Transverse colon (tissue), 4 donors: ENCODE results near the gene KRT33A. TPM values are rescaled to one million over a fixed set of nuclear protein-coding genes. Genes with fewer than 3 reads are reported as not detected.

ENCODE experiments used
- DNase-seq: peaks from one replicate; pipeline ENCODE4 v3.0.0-alpha.2; 2019
- H3K27ac ChIP-seq, 4 donors: fragments of 200-600 bp; sonication (generic); 2 replicates each; pipeline ENCODE4 v1.5.1; 2016 to 2018; ENCODE audit warnings: inconsistent platforms in 4 of 4
- H3K27me3 ChIP-seq: fragments of 200-600 bp; sonication (generic); 2 replicates; pipeline ENCODE4 v1.5.1; 2017; ENCODE audit warnings: inconsistent platforms
- H3K36me3 ChIP-seq, 4 donors: fragments of 200-600 bp; sonication (generic); 2 replicates each; pipeline ENCODE4 v1.5.1; 2017 to 2019; ENCODE audit warnings: inconsistent platforms in 4 of 4
- H3K4me1 ChIP-seq, 4 donors: fragments of 200-600 bp; sonication (generic); 2 replicates each; pipeline ENCODE4 v1.5.1; 2017 to 2020; ENCODE audit warnings: inconsistent platforms in 4 of 4
- H3K4me3 ChIP-seq, 4 donors: fragments of 200-600 bp; sonication (generic); 1 replicate in 1 of 4; 2 replicates in 3 of 4; pipeline versions ENCODE4 v1.5.1 to v1.6.1; 2017 to 2019; ENCODE audit warnings: inconsistent platforms in 4 of 4
- H3K9me3 ChIP-seq, 2 donors: fragments of 200-600 bp; sonication (generic); 2 replicates each; pipeline ENCODE4 v1.5.1; 2017 to 2019; ENCODE audit warnings: inconsistent platforms in 2 of 2
- CTCF ChIP-seq, 5 experiments: fragments of 200-600 bp in 3 of 5; fragments of 450-650 bp in 2 of 5; sonication (generic) in 3 of 5; IDR thresholded peaks; 1 replicate in 2 of 5; 2 replicates in 3 of 5; pipeline ENCODE4 v1.5.1; 2016 to 2017; ENCODE audit warnings: antibody characterized with exemption in 5 of 5, inconsistent platforms in 3 of 5, mild to moderate bottlenecking in 2 of 5, moderate library complexity in 1 of 5
- EP300 ChIP-seq: sonication (generic); formaldehyde crosslinking; IDR thresholded peaks from one replicate; pipeline ENCODE4 v1.6.1; 2017; ENCODE audit warnings: antibody characterized with exemption, low read depth
- POLR2A ChIP-seq: fragments of 450-650 bp; IDR thresholded peaks from one replicate; pipeline ENCODE4 v1.6.1; 2016; ENCODE audit warnings: antibody characterized with exemption, mild to moderate bottlenecking, moderate library complexity
- POLR2AphosphoS5 ChIP-seq, 3 donors: sonication (generic); formaldehyde crosslinking; IDR thresholded peaks; one replicate each; pipeline ENCODE4 v1.6.1; 2016; ENCODE audit warnings: antibody characterized with exemption in 3 of 3
- whole genome bisulfite sequencing, 2 donors: methylation state at CpG; one replicate each; pipeline ENCODE4 v1.1.5; 2018; ENCODE audit warnings: low coverage in 1 of 2; 5-methylcytosine and 5-hydroxymethylcytosine counted together
- in situ Hi-C, 4 donors: fragments of 200-750 bp; cut with MboI; loops; one replicate each; pipeline versions ENCODE4 v1.15.0 to v1.15.1; 2017; ENCODE audit warnings: low sequenced_read_pairs in 3 of 4, low pct_ligation_motif_present in 1 of 4, low pct_unique_long_range_greater_than_20kb in 1 of 4
- intact Hi-C: fragments of 100-400 bp; cut with DNase I; formaldehyde crosslinking; loops from one replicate; pipeline ENCODE4 v1.15.1; 2023; ENCODE audit warnings: low total_unique reads
- total RNA-seq, 4 donors: library from RNA; depleted of rRNA; stranded (reverse); fragments of >200 nt; gene quantifications; one replicate each; pipeline ENCODE4 v1.1.0, GENCODE V29; 2016

The KRT33A gene
- total RNA-seq, 4 donors from 2014 or later: not detected

- 95 to 100% methylated on average over 1 to 3 of the region's 3 CpGs for WGBS, 2 donors
- intact Hi-C loops: no loop called here
- no peak for DNase-seq
- in situ Hi-C loops: loop anchor here in 1 of 4 donors (25.0 kb wide), 1 partner anchor 522 kb away; the partner anchor contains the start of gene KRT10
- Histone ChIP-seq H3K9me3 (no peaks in the 10 kb centered on the region), H3K4me1 (no peaks in the 10 kb centered on the region), H3K4me3 (no peak overlapping the region), H3K27ac (no peak overlapping the region), H3K27me3 (no peaks in the 10 kb centered on the region), H3K36me3 (no peaks in the 10 kb centered on the region)
- TF ChIP-seq CTCF (IDR thresholded peaks at IDR 0.05): no peak
- TF ChIP-seq POLR2A: no peak
- TF ChIP-seq EP300: no peak
- TF ChIP-seq POLR2AphosphoS5 (IDR thresholded peaks at IDR 0.05): no peak
Observed at GRCh38 chr17:41333836-41334235, 16.8 kb downstream of the KRT33A start.

GRCh38 chr17:41333098-41333497 lies 17.5 kb downstream of the KRT33A start:
- Histone ChIP-seq H3K4me1 (no peaks in the 10 kb centered on the region), H3K27ac (no peak overlapping the region), H3K9me3 (no peaks in the 10 kb centered on the region), H3K36me3 (no peaks in the 10 kb centered on the region), H3K4me3 (no peak overlapping the region), H3K27me3 (no peaks in the 10 kb centered on the region)
- no peak for DNase-seq
- intact Hi-C loops: no loop called here
- TF ChIP-seq CTCF (IDR thresholded peaks at IDR 0.05) (no peak), POLR2A (no peak), POLR2AphosphoS5 (IDR thresholded peaks at IDR 0.05) (no peak), EP300 (no peak)
- in situ Hi-C loops: loop anchor here in 1 of 4 donors (25.0 kb wide), 1 partner anchor 521 kb away; the partner anchor contains the start of gene KRT10
- WGBS, 2 donors: 90% methylated on average over 5 of the region's 5 CpGs; no CpG with 5 or more reads in 1 of the 2 donors

GRCh38 chr17:41332239-41332638 lies 18.4 kb downstream of the KRT33A start:
- H3K27me3 ChIP-seq: no peaks in the 10 kb centered on the region
- intact Hi-C loops: no loop called here
- H3K9me3 ChIP-seq: no peaks in the 10 kb centered on the region
- H3K4me3 ChIP-seq: no peak overlapping the region
- WGBS, 2 donors: 63% methylated on average over 2 of the region's 2 CpGs; no CpG with 5 or more reads in 1 of the 2 donors
- no peak for TF ChIP-seq POLR2A
- no peak for TF ChIP-seq POLR2AphosphoS5 (IDR thresholded peaks at IDR 0.05)
- no peak for TF ChIP-seq CTCF (IDR thresholded peaks at IDR 0.05)
- TF ChIP-seq EP300: no peak
- H3K36me3 ChIP-seq: no peaks in the 10 kb centered on the region
- in situ Hi-C loops: loop anchor here in 1 of 4 donors (25.0 kb wide), 1 partner anchor 520 kb away; the partner anchor contains the start of gene KRT10
- H3K27ac ChIP-seq: no peak overlapping the region
- H3K4me1 ChIP-seq: no peaks in the 10 kb centered on the region
- DNase-seq: no peak

- Histone ChIP-seq H3K4me3 (no peak overlapping the region), H3K36me3 (no peaks in the 10 kb centered on the region), H3K9me3 (no peaks in the 10 kb centered on the region), H3K27me3 (no peaks in the 10 kb centered on the region), H3K4me1 (no peaks in the 10 kb centered on the region), H3K27ac (no peak overlapping the region)
- no peak for TF ChIP-seq EP300
- TF ChIP-seq CTCF (IDR thresholded peaks at IDR 0.05): no peak
- 74% methylated on average over 7 of the region's 7 CpGs; no CpG with 5 or more reads in 1 of the 2 donors for WGBS, 2 donors
- intact Hi-C loops: no loop called here
- in situ Hi-C loops: loop anchor here in 1 of 4 donors (25.0 kb wide), 1 partner anchor 519 kb away; the partner anchor contains the start of gene KRT10
- no peak for DNase-seq
Observed at GRCh38 chr17:41331606-41332005, 19.0 kb downstream of the KRT33A start.
